ENCODE data around the gene FSTL5.
"Not testable (repeated sequence)": the region's sequence is repeated elsewhere in the genome, so short reads cannot be mapped to it uniquely, and the experiment has no call there.

FSTL5 gene

GRCh38 chr4:161841759-161842158 lies 322.0 kb downstream of the FSTL5 start:
- DNase-seq (ENCODE audit: low read depth in 2 of 2): no peak

GRCh38 chr4:161829591-161829990 lies 334.2 kb downstream of the FSTL5 start:
- no peak for DNase-seq (ENCODE audit: low read depth in 2 of 2)

- no peak for DNase-seq (ENCODE audit: low read depth in 2 of 2)
These were observed 335.7 kb downstream of the FSTL5 start for GRCh38 chr4:161828061-161828460.

- no peak for DNase-seq (ENCODE audit: low read depth in 2 of 2)
These were observed 336.8 kb downstream of the FSTL5 start for GRCh38 chr4:161827013-161827412.

GRCh38 chr4:161823450-161823849 lies 340.4 kb downstream of the FSTL5 start:
- no peak for DNase-seq (ENCODE audit: low read depth in 2 of 2)

GRCh38 chr4:161822174-161822573 lies 341.6 kb downstream of the FSTL5 start:
- no peak for DNase-seq (ENCODE audit: low read depth in 2 of 2)

- DNase-seq (ENCODE audit: low read depth in 2 of 2): no peak
These were observed 345.9 kb downstream of the FSTL5 start for GRCh38 chr4:161817914-161818313.

GRCh38 chr4:161816958-161817357 lies 346.8 kb downstream of the FSTL5 start:
- DNase-seq (ENCODE audit: low read depth in 2 of 2): no peak

- DNase-seq (ENCODE audit: low read depth in 2 of 2): no peak
These were observed 348.0 kb downstream of the FSTL5 start for GRCh38 chr4:161815841-161816240.

GRCh38 chr4:161813889-161814288 lies 349.9 kb downstream of the FSTL5 start:
- no peak for DNase-seq (ENCODE audit: low read depth in 2 of 2)

GRCh38 chr4:161813389-161813788 lies 350.4 kb downstream of the FSTL5 start:
- no peak for DNase-seq (ENCODE audit: low read depth in 2 of 2)

GRCh38 chr4:161803171-161803570 lies 360.6 kb downstream of the FSTL5 start:
- no peak for DNase-seq (ENCODE audit: low read depth in 2 of 2)

- no peak for DNase-seq (ENCODE audit: low read depth in 2 of 2)
These were observed 364.1 kb downstream of the FSTL5 start for GRCh38 chr4:161799710-161800109.

- no peak for DNase-seq (ENCODE audit: low read depth in 2 of 2)
These were observed 370.8 kb downstream of the FSTL5 start for GRCh38 chr4:161792991-161793390.

- no peak for DNase-seq (ENCODE audit: low read depth in 2 of 2)
These were observed 371.8 kb downstream of the FSTL5 start for GRCh38 chr4:161791796-161792556.

- DNase-seq (ENCODE audit: low read depth in 2 of 2): no peak
These were observed 396.7 kb downstream of the FSTL5 start for GRCh38 chr4:161767116-161767515.

GRCh38 chr4:161762796-161763195 lies 401.0 kb downstream of the FSTL5 start:
- DNase-seq (ENCODE audit: low read depth in 2 of 2): no peak

- DNase-seq (ENCODE audit: low read depth in 2 of 2): no peak
These were observed 403.8 kb downstream of the FSTL5 start for GRCh38 chr4:161760008-161760407.

- DNase-seq (ENCODE audit: low read depth in 2 of 2): not testable (repeated sequence)
These were observed 405.4 kb downstream of the FSTL5 start for GRCh38 chr4:161758412-161758811.

GRCh38 chr4:161728929-161729328 lies 434.9 kb downstream of the FSTL5 start:
- DNase-seq (ENCODE audit: low read depth in 2 of 2): no peak

- no peak for DNase-seq (ENCODE audit: low read depth in 2 of 2)
These were observed 441.9 kb downstream of the FSTL5 start for GRCh38 chr4:161721947-161722346.

GRCh38 chr4:161717084-161717483 lies 446.7 kb downstream of the FSTL5 start:
- no peak for DNase-seq (ENCODE audit: low read depth in 2 of 2)

- no peak for DNase-seq (ENCODE audit: low read depth in 2 of 2)
These were observed 448.9 kb downstream of the FSTL5 start for GRCh38 chr4:161714931-161715330.
